Measurements from ENCODE around the gene BLM. TPM values are rescaled to one million over a fixed set of nuclear protein-coding genes. Genes with fewer than 3 reads are reported as not detected.

Gene BLM
- total RNA-seq, 1 donor from 2014 or later: 3.3 TPM

DNA sequence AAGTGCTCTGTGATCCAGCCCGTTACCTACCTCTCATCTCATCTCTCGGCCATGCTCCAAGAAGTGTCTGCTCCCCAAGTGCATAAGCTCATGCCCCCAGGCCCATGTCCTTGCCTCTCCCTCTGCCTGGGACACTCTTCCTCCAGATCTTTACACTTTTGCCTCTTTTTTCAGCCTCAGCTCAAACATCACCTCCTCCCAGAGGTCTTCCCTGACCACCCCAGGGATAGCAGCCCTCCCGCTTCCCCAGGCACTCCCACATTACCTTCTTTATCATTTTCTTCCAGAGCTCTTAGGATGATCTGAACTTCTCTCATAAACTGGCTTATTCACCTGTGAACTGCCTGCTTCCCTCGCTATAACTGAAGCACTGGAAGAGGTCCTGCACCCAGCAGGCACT, 148.6 kb downstream of the BLM start:
- FAIRE-seq (no peak), DNase-seq (ENCODE audit: low spot score in 2 of 2) (no peak)

Small RNA genes within 50 kb of the gene (small RNA-seq; reads per million reads assigned to genes)
- not detected for gene RF00093
- gene RN7SL363P: not detected

Other genes starting within 250 kb of the BLM start
- gene CRTC3, start 187.4 kb upstream of the BLM start, total RNA-seq: 13.9 TPM
- gene FURIN, start 151.2 kb downstream of the BLM start, total RNA-seq: 9.4 TPM
- 3.7 TPM for gene FES, start 167.2 kb downstream of the BLM start, total RNA-seq
- gene MAN2A2, start 186.0 kb downstream of the BLM start, total RNA-seq: 22.4 TPM
- 8.6 TPM for gene HDDC3, start 215.2 kb downstream of the BLM start, total RNA-seq
- gene UNC45A, start 217.9 kb downstream of the BLM start, total RNA-seq: 33.4 TPM
- gene RCCD1, start 237.5 kb downstream of the BLM start, total RNA-seq: 14.3 TPM

All from frontal cortex (tissue), 4 donors.